Psoas muscle (tissue), 8 donors: Measurements from ENCODE around the gene LAG3. TPM values are rescaled to one million over a fixed set of nuclear protein-coding genes. Genes with fewer than 3 reads are reported as not detected.

Experiments used
- ATAC-seq, 4 donors: fragments of 200-7000 bp; cut with Tn5 transposase; one replicate each; pipeline ENCODE4 v1.9.1; 2020; ENCODE audit warnings: moderate library complexity in 3 of 4, mild to moderate bottlenecking in 2 of 4
- DNase-seq, 2 donors: peaks; one replicate each; pipeline ENCODE4 v3.0.0-alpha.2; 2020
- H3K27ac ChIP-seq: fragments of 200-600 bp; one replicate; pipeline ENCODE4 v1.8.0; 2022
- H3K27me3 ChIP-seq, 3 donors: fragments of 200-600 bp in 1 of 3; one replicate each; pipeline versions ENCODE4 v1.6.1 to v1.8.0; 2013 to 2022; ENCODE audit warnings: low read length in 2 of 3, mild to moderate bottlenecking in 2 of 3, moderate library complexity in 1 of 3; ENCODE audit not compliant: insufficient read depth in 3 of 3
- H3K36me3 ChIP-seq, 2 donors: fragments of 200-600 bp in 1 of 2; one replicate each; pipeline versions ENCODE4 v1.6.1 to v1.8.0; 2013 to 2022; ENCODE audit warnings: low read depth in 1 of 2, mild to moderate bottlenecking in 1 of 2, moderate library complexity in 1 of 2; ENCODE audit not compliant: insufficient read depth in 1 of 2
- H3K4me1 ChIP-seq: fragments of 200-600 bp; one replicate; pipeline ENCODE4 v1.8.0; 2022
- H3K4me3 ChIP-seq: fragments of 200-600 bp; one replicate; pipeline ENCODE4 v1.8.0; 2022; ENCODE audit warnings: mild to moderate bottlenecking
- H3K9me3 ChIP-seq: fragments of 200-600 bp; one replicate; pipeline ENCODE4 v1.8.0; 2022
- CTCF ChIP-seq: fragments of 200-600 bp; IDR thresholded peaks from one replicate; pipeline ENCODE4 v1.8.0; 2022; ENCODE audit warnings: antibody characterized with exemption
- WGBS, 3 donors: extraction: QIAGEN DNeasy Blood & Tissue Kit; methylation state at CpG; one replicate each; pipeline versions ENCODE4 v1.1.6 to v1.1.7; 2013; 5-methylcytosine and 5-hydroxymethylcytosine counted together
- intact Hi-C, 2 donors: fragments of 100-400 bp; cut with DNase I; formaldehyde crosslinking; loops; one replicate each; pipeline versions ENCODE4 v1.11.0 to v1.14.2; 2022
- polyA plus RNA-seq, 3 donors: library from polyadenylated mRNA; stranded (reverse); fragments of 200-250 nt; gene quantifications; one replicate each; pipeline ENCODE4 v1.2.3, GENCODE V29; 2013
- total RNA-seq, 4 donors: library from RNA; stranded (reverse); fragmentation: NEBNext Ultra II Directional in 2 of 4; extraction: Animal tissue kit (Norgen Biotek cat#: 25700) in 2 of 4; gene quantifications; one replicate each; pipeline versions ENCODE4 v1.2.1 to v1.2.4, GENCODE V29; 2021 to 2023
- donor health status: healthy with polysubstance abuse.
- donor health status: DM: no; HTN: no; CAD: no; lungs with moderate emphysema.
- donor health status: Bipolar disorder and iron deficiency.
- donor health status: healthy.
- donor health status: DM: yes; HTN: yes; CAD: no.
- donor health status: DM: no; HTN: no; CAD: no.
- donor health status: DM: no; HTN: no; CAD: no.
- donor health status: DM: yes; HTN: yes; CAD: no.

Gene LAG3
- total and polyA plus RNA-seq, 7 donors, result 0.05 to 0.24 (median 0.08) TPM; not detected in 3

DNA sequence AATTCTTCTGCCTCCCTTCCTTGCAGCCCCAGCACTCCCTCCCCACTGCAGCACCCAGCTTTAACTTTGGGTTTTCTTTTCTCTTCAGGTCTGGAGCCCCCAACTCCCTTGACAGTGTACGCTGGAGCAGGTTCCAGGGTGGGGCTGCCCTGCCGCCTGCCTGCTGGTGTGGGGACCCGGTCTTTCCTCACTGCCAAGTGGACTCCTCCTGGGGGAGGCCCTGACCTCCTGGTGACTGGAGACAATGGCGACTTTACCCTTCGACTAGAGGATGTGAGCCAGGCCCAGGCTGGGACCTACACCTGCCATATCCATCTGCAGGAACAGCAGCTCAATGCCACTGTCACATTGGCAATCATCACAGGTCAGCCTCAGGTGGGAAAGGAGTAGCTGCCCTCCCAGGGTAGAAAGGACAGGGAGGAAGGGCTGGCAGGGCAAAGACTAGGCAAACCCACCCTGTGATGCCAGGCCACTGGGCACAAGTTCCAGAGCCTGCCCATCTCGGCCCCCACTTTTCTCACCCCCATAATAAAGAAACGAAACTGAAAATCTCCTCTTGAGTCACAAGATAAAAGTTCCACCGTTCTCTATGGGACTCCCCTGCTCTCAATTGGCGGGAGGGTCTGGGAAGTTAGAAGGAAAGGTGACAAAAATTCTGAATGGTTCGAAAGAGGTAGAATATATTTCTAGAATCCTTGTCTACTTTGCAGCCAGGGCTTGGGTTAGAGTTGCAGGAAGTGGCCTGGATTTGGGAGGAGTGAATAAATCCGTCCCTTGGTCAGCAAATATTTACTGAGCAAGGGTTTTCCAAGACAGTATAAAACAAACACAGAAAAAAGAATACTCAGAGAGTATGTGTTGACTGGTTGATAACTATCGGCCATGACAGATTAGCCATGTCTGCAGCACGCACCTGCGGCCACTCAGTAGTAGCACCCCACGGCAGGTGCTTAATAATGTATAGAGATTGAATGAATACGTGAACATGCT, 3.2 kb downstream of the LAG3 start:
- ATAC-seq (no peak), DNase-seq (no peak)
- Histone ChIP-seq H3K36me3 (no peaks in the 10 kb centered on the region), H3K4me1 (peaks cover 5% of the 10 kb centered on the region), H3K9me3 (no peaks in the 10 kb centered on the region), H3K27ac (no peak overlapping the region), H3K4me3 (no peak overlapping the region), H3K27me3 (peaks cover 0 to 2% (median 0%) of the 10 kb centered on the region in 3 donors)
- intact Hi-C loops, result loop anchor here in 1 of 2 donors (5.0 kb wide), 1 partner anchor 38 kb away; no protein-coding TSS in a partner anchor
- 84 to 92% (median 85%) methylated on average over 16 of the region's 16 CpGs for WGBS, 3 donors
- TF ChIP-seq CTCF, result no peak

- ATAC-seq, result no peak
- no peak overlapping the region for H3K4me3 ChIP-seq
- no peak for DNase-seq
- no peaks in the 10 kb centered on the region for H3K9me3 ChIP-seq
- peaks cover 5% of the 10 kb centered on the region for H3K4me1 ChIP-seq
- WGBS, 3 donors, result 94 to 97% (median 95%) methylated on average over 5 of the region's 5 CpGs
- peaks cover 0 to 2% (median 0%) of the 10 kb centered on the region in 3 donors for H3K27me3 ChIP-seq
- no peak overlapping the region for H3K27ac ChIP-seq
- no peaks in the 10 kb centered on the region for H3K36me3 ChIP-seq
- TF ChIP-seq CTCF, result no peak
- intact Hi-C loops, result loop anchor here in 1 of 2 donors (5.0 kb wide), 1 partner anchor 40 kb away; no protein-coding TSS in a partner anchor
Measured at GRCh38 chr12:6777386-6777785, 5.1 kb downstream of the LAG3 start.

DNA sequence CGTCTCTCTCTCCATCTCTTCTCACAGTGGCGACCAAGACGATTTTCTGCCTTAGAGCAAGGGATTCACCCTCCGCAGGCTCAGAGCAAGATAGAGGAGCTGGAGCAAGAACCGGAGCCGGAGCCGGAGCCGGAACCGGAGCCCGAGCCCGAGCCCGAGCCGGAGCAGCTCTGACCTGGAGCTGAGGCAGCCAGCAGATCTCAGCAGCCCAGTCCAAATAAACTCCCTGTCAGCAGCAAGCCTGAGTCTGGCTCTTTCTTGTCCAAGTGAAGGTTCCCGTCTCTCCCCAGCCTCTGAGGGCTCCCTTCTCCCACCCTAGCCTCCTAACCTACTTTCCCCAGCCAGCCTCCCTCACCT, 5.9 kb downstream of the LAG3 start:
- WGBS, 3 donors, result 5 to 24% (median 22%) methylated on average over 12 to 14 of the region's 14 CpGs
- ATAC-seq (peak; percentile 30 to 64 (median 44)), DNase-seq (peak; percentile 41 to 67)
- H3K36me3 ChIP-seq, result no peaks in the 10 kb centered on the region
- no peak for TF ChIP-seq CTCF
- H3K4me1 ChIP-seq, result peaks cover 5% of the 10 kb centered on the region
- no peaks in the 10 kb centered on the region for H3K9me3 ChIP-seq
- H3K4me3 ChIP-seq, result peak overlapping the region; percentile 65
- intact Hi-C loops, result loop anchor here (2.0 to 5.0 kb wide), 4 partner anchors 23 to 159 kb away; no protein-coding TSS in a partner anchor
- peaks cover 0 to 2% (median 0%) of the 10 kb centered on the region in 3 donors for H3K27me3 ChIP-seq
- H3K27ac ChIP-seq, result peak overlapping the region; percentile 68

DNA sequence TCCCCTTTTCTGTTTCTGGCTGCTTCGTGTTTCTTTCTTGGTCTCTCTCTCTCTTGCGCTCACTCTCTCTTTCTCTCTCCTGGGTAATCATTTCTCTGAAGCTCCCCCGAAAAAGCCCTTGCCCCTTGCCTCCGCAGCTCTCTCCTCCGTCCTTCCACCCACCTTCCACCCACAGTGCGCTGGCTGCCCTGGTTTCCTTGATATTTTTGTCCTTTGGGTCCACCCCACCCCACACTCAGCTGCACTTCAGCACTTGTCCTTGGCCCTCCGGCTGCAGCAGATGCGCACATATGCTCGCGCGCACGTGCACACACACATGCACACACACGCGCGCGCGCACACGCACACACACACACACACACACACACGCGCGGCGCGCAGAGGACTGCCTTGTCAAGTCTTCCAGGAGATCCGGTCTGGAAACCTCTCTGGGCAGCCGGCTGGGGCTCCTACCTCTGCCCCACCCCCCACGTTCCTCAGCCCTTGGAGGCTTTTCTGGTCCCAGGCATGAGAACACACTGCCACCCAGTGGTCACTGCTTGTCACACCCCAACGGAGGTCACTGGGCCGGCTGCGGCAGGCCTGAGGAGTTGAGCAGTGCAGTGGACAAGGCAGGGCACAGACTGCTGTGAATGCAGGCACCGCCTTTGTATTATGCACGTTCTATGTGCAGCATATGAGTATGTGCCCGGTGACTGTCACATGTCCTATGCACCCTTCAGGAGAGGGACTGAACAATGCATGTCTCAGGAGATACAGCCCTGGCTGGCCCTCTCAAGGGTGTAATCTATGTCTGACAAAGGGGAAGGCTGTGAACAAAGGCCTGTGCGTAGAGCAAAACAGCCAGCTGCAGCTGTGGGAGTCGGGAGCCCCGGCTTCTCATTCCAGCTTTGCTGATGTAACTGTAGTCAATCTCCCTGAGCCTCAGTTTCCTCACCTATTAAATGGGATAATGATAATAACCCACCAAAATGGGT, 6.5 kb downstream of the LAG3 start:
- intact Hi-C loops, result loop anchor here (1.0 to 5.0 kb wide), 5 partner anchors 24 to 160 kb away; partner anchors contain the start of gene MLF2 (in 1 of the 2)
- H3K4me1 ChIP-seq, result peaks cover 5% of the 10 kb centered on the region
- H3K27ac ChIP-seq, result peak overlapping the region; percentile 68
- ATAC-seq (peak; percentile 98 to 99 (median 99)), DNase-seq (peak; percentile 94 to 97)
- H3K9me3 ChIP-seq, result no peaks in the 10 kb centered on the region
- peaks cover 0 to under 1% (median 0%) of the 10 kb centered on the region in 3 donors for H3K27me3 ChIP-seq
- H3K36me3 ChIP-seq, result no peaks in the 10 kb centered on the region
- 2 to 4% (median 3%) methylated on average over 30 to 35 of the region's 35 CpGs for WGBS, 3 donors
- peak overlapping the region; percentile 65 for H3K4me3 ChIP-seq
- TF ChIP-seq CTCF, result peak; percentile 96
